Body of pancreas (tissue), 4 donors: Measurements from ENCODE around the gene NCOA1.

Source experiments
- POLR2A ChIP-seq, 3 donors: fragments of 450-650 bp; IDR thresholded peaks; one replicate each; pipeline ENCODE4 v1.6.1; 2016; ENCODE audit warnings: antibody characterized with exemption in 3 of 3, mild to moderate bottlenecking in 2 of 3
- TF ChIP-seq, protein P1 (sequence below), 7 experiments: fragments of 450-650 bp in 4 of 7; fragments of 200-600 bp in 3 of 7; sonication (generic) in 3 of 7; IDR thresholded peaks; one replicate each; pipeline ENCODE4 v1.5.1; 2016 to 2019; ENCODE audit warnings: antibody characterized with exemption in 7 of 7

DNA sequence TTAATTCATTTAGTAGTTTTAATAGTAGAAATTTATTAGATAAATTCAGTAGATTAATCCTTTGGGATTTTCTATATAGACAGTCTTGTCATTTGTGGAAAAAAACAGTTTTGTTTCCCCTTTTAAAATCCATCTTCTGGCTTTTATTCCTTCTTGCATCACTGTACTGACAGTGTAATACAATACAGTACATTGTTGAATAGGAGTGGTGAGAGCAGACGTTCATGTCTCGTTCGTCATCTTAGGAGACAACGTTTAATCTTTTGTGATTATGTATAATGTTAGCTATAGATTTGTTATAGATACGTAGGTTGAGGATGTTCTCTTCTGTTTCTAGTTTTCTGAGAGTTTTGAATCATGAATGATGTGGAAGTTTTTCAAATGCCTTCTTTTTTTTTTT is 61.8 kb downstream of the NCOA1 start:
- TF ChIP-seq, protein P1, sequence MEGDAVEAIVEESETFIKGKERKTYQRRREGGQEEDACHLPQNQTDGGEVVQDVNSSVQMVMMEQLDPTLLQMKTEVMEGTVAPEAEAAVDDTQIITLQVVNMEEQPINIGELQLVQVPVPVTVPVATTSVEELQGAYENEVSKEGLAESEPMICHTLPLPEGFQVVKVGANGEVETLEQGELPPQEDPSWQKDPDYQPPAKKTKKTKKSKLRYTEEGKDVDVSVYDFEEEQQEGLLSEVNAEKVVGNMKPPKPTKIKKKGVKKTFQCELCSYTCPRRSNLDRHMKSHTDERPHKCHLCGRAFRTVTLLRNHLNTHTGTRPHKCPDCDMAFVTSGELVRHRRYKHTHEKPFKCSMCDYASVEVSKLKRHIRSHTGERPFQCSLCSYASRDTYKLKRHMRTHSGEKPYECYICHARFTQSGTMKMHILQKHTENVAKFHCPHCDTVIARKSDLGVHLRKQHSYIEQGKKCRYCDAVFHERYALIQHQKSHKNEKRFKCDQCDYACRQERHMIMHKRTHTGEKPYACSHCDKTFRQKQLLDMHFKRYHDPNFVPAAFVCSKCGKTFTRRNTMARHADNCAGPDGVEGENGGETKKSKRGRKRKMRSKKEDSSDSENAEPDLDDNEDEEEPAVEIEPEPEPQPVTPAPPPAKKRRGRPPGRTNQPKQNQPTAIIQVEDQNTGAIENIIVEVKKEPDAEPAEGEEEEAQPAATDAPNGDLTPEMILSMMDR (IDR thresholded peaks at IDR 0.05), result no peak
- TF ChIP-seq POLR2A (IDR thresholded peaks at IDR 0.05), result no peak
